Panc1 (cell line): ENCODE results near the gene TSPO2. TPM values are rescaled to one million over a fixed set of nuclear protein-coding genes. Genes with fewer than 3 reads are reported as not detected.

Experiments
- ATAC-seq: fragments of 200-7000 bp; cut with Tn5 transposase; 2 replicates; pipeline ENCODE4 v1.9.1; 2020; ENCODE audit warnings: mild to moderate bottlenecking, moderate library complexity
- BruUV-seq: library from RNA; stranded (reverse); fragments of 400-500 nt; replicated peaks from 2 replicates; lab custom pipeline; 2021; lab: Mats Ljungman, UMichigan
- CTCF ChIA-PET: fragments of 300-600 bp; sonication (Branson Sonifier 250); formaldehyde crosslinking; loops from one replicate; lab custom pipeline; 2022; ENCODE audit warnings: antibody characterized with exemption; lab: Charles Lee
- POLR2A ChIA-PET: fragments of 300-600 bp; sonication (Branson Sonifier 250); formaldehyde crosslinking; loops from one replicate; lab custom pipeline; 2022; ENCODE audit warnings: antibody characterized with exemption; lab: Charles Lee
- DNase-seq: peaks from one replicate; pipeline ENCODE4 v3.0.0-alpha.2; 2010; ENCODE audit warnings: low read depth, low spot score
- H3K27ac ChIP-seq: 2 replicates; pipeline ENCODE4 v1.5.1; 2011; ENCODE audit warnings: mild to moderate bottlenecking, low read length, inconsistent platforms
- H3K27me3 ChIP-seq: fragments of 200-500 bp; sonication (Bioruptor generic); 2 replicates; pipeline ENCODE4 v1.6.0; 2014; ENCODE audit warnings: low read length, inconsistent platforms; ENCODE audit not compliant: control insufficient read depth, insufficient read depth
- H3K36me3 ChIP-seq: fragments of 200-500 bp; sonication (Bioruptor generic); 2 replicates; pipeline ENCODE4 v1.5.1; 2014; ENCODE audit warnings: inconsistent platforms, mild to moderate bottlenecking, low read length, moderate library complexity; ENCODE audit not compliant: control insufficient read depth, insufficient read depth
- H3K4me1 ChIP-seq: 2 replicates; pipeline ENCODE4 v1.5.1; 2011; ENCODE audit warnings: inconsistent platforms, mild to moderate bottlenecking, low read length, moderate library complexity; ENCODE audit not compliant: control insufficient read depth, insufficient read depth
- H3K4me3 ChIP-seq, 2 experiments: 2 replicates each; pipeline ENCODE4 v1.5.1; 2011 to 2012; ENCODE audit warnings: low read depth in 2 of 2, low read length in 2 of 2, mild to moderate bottlenecking in 2 of 2, inconsistent platforms in 1 of 2, moderate library complexity in 1 of 2
- H3K9me3 ChIP-seq: fragments of 200-500 bp; sonication (Bioruptor generic); 2 replicates; pipeline ENCODE4 v1.5.1; 2014; ENCODE audit warnings: low read depth, mild to moderate bottlenecking, inconsistent platforms, low read length, moderate library complexity; ENCODE audit not compliant: control insufficient read depth, insufficient read depth
- POLR2AphosphoS5 ChIP-seq: IDR thresholded peaks from 2 replicates; pipeline ENCODE4 v1.6.1; 2012; ENCODE audit warnings: mild to moderate bottlenecking, low read depth, low read length, moderate library complexity
- SIN3A ChIP-seq: IDR thresholded peaks from 2 replicates; pipeline ENCODE4 v1.6.1; 2012; ENCODE audit warnings: low read depth, mild to moderate bottlenecking, low read length, moderate library complexity, borderline replicate concordance; ENCODE audit not compliant: insufficient read depth
- TCF7L2 ChIP-seq: IDR thresholded peaks from 2 replicates; pipeline ENCODE4 v1.6.1; 2011; ENCODE audit warnings: mild to moderate bottlenecking, low read depth, low read length, inconsistent platforms
- in situ Hi-C: cut with HindIII; loops from 2 replicates; pipeline ENCODE4 v1.10.0; 2016; ENCODE audit warnings: low sequenced_read_pairs, low pct_unique_long_range_greater_than_20kb
- intact Hi-C: fragments of 100-400 bp; cut with micrococcal nuclease; formaldehyde crosslinking; loops from one replicate; pipeline ENCODE4 v1.10.0; 2022; ENCODE audit not compliant: unreplicated experiment
- total RNA-seq: library from RNA; stranded (reverse); gene quantifications from one replicate; pipeline ENCODE4 v1.2.1, GENCODE V29; 2021; ENCODE audit not compliant: unreplicated experiment
- TF ChIP-seq, protein P1 (sequence below): fragments of 450-650 bp; IDR thresholded peaks from 2 replicates; pipeline ENCODE4 v1.5.1; 2017; ENCODE audit warnings: mild to moderate bottlenecking
- TF ChIP-seq, protein P2 (sequence below), 2 experiments: IDR thresholded peaks; 2 replicates each; pipeline ENCODE4 v1.6.1; 2011 to 2012; ENCODE audit warnings: low read depth in 2 of 2, control low read depth in 1 of 2, low read length in 1 of 2, mild to moderate bottlenecking in 1 of 2, moderate library complexity in 1 of 2; ENCODE audit not compliant: insufficient read depth in 1 of 2

TSPO2 gene
- total RNA-seq, 1 experiment from 2014 or later: not detected

DNA sequence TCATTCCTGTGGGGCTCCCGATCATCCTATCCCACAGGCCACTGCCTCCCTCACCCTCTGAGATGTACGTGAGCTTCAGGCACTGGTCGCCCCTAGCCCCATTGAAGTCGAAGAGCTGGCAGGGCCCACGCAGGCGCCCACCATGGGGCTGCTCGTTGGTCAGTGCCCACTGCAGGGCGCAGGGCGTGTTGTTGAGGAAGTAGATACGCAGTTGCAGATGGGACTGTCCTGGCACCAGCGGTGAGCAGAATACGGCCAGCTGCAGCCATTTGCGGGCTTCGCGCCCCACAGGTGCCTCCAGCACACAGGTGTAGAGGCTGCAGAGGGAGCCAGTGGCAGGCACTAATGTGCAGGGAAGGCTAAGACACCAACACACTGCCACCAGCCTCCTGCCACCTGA lies 9.4 kb upstream of the TSPO2 start:
- intact Hi-C loops: no loop called here
- Histone ChIP-seq H3K27ac (no peak overlapping the region), H3K27me3 (no peaks in the 10 kb centered on the region; the same call in 1 of the 2 replicates), H3K9me3 (no peaks in the 10 kb centered on the region), H3K4me1 (peaks cover 6% of the 10 kb centered on the region; the same call in 1 of the 2 replicates), H3K36me3 (no peaks in the 10 kb centered on the region), H3K4me3 (no peak overlapping the region)
- ATAC-seq (no peak), DNase-seq (no peak)
- POLR2A ChIA-PET: no interaction called here
- CTCF ChIA-PET: no interaction called here
- no TSS peak for BruUV-seq
- in situ Hi-C loops: no loop called here
- TF ChIP-seq, protein P1, sequence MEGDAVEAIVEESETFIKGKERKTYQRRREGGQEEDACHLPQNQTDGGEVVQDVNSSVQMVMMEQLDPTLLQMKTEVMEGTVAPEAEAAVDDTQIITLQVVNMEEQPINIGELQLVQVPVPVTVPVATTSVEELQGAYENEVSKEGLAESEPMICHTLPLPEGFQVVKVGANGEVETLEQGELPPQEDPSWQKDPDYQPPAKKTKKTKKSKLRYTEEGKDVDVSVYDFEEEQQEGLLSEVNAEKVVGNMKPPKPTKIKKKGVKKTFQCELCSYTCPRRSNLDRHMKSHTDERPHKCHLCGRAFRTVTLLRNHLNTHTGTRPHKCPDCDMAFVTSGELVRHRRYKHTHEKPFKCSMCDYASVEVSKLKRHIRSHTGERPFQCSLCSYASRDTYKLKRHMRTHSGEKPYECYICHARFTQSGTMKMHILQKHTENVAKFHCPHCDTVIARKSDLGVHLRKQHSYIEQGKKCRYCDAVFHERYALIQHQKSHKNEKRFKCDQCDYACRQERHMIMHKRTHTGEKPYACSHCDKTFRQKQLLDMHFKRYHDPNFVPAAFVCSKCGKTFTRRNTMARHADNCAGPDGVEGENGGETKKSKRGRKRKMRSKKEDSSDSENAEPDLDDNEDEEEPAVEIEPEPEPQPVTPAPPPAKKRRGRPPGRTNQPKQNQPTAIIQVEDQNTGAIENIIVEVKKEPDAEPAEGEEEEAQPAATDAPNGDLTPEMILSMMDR: no peak
- TF ChIP-seq POLR2AphosphoS5 (no peak), TCF7L2 (no peak), SIN3A (no peak)
- TF ChIP-seq, protein P2, sequence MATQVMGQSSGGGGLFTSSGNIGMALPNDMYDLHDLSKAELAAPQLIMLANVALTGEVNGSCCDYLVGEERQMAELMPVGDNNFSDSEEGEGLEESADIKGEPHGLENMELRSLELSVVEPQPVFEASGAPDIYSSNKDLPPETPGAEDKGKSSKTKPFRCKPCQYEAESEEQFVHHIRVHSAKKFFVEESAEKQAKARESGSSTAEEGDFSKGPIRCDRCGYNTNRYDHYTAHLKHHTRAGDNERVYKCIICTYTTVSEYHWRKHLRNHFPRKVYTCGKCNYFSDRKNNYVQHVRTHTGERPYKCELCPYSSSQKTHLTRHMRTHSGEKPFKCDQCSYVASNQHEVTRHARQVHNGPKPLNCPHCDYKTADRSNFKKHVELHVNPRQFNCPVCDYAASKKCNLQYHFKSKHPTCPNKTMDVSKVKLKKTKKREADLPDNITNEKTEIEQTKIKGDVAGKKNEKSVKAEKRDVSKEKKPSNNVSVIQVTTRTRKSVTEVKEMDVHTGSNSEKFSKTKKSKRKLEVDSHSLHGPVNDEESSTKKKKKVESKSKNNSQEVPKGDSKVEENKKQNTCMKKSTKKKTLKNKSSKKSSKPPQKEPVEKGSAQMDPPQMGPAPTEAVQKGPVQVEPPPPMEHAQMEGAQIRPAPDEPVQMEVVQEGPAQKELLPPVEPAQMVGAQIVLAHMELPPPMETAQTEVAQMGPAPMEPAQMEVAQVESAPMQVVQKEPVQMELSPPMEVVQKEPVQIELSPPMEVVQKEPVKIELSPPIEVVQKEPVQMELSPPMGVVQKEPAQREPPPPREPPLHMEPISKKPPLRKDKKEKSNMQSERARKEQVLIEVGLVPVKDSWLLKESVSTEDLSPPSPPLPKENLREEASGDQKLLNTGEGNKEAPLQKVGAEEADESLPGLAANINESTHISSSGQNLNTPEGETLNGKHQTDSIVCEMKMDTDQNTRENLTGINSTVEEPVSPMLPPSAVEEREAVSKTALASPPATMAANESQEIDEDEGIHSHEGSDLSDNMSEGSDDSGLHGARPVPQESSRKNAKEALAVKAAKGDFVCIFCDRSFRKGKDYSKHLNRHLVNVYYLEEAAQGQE (IDR thresholded peaks at IDR 0.05; ENCODE audit: insufficient read depth in 1 of 2, low read depth in 2 of 2, low read length in 1 of 2): no peak

DNA sequence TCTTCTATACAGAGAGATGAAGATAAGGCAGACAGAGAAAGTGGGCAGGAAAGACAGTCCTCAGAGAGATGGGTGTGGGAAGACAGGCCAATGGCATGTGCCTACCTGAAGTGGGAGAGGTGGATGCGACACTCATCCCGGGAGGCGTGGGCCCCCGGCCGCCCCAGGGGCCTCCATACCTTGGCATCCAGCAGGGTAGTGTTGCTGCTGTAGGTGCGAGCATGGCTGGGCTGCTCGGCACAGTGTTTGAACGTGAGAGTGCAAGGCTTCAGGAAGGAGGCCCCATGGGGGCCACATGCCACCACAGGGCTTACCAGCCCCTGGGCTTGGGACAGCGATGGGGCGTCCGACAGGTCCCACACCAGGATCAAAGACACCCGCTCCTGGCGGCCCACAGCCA lies 8.5 kb upstream of the TSPO2 start:
- H3K4me1 ChIP-seq: peaks cover under 1% of the 10 kb centered on the region; the same call in 1 of the 2 replicates
- no peaks in the 10 kb centered on the region; the same call in 1 of the 2 replicates for H3K27me3 ChIP-seq
- H3K9me3 ChIP-seq: no peaks in the 10 kb centered on the region
- in situ Hi-C loops (no loop called here), intact Hi-C loops (no loop called here)
- ChIA-PET CTCF (no interaction called here), POLR2A (no interaction called here)
- TF ChIP-seq, protein P2 (IDR thresholded peaks at IDR 0.05; ENCODE audit: insufficient read depth in 1 of 2, low read depth in 2 of 2, low read length in 1 of 2): no peak
- TF ChIP-seq, protein P1: no peak
- TF ChIP-seq TCF7L2 (no peak), SIN3A (no peak), POLR2AphosphoS5 (no peak)
- no peak overlapping the region for H3K4me3 ChIP-seq
- DNase-seq (no peak), ATAC-seq (no peak)
- no TSS peak for BruUV-seq
- no peaks in the 10 kb centered on the region for H3K36me3 ChIP-seq
- H3K27ac ChIP-seq: no peak overlapping the region
